Central memory CD8-positive, alpha-beta T cell (primary cell): ENCODE results near the gene L3MBTL4.
"Not testable (repeated sequence)": the region's sequence is repeated elsewhere in the genome, so short reads cannot be mapped to it uniquely, and the experiment has no call there.

Experiments
- ATAC-seq: fragments of 150-1000 bp; cut with Tn5 transposase; replicated peaks from 2 replicates; pipeline ENCODE4 v1.10.0; 2022; ENCODE audit warnings: mild to moderate bottlenecking, moderate FRiP score, moderate number of reproducible peaks; ENCODE audit not compliant: poor library complexity, severe bottlenecking; ENCODE audit errors: extremely low read depth
- DNase-seq, 2 donors: peaks; one replicate each; pipeline ENCODE4 v3.0.0; 2021; ENCODE audit warnings: low spot score in 2 of 2
- H3K27ac Mint-ChIP-seq: one replicate; pipeline ENCODE4 v1.8.0; 2022; ENCODE audit warnings: low read depth, mild to moderate bottlenecking, moderate library complexity, mixed read lengths
- H3K27me3 Mint-ChIP-seq: one replicate; pipeline ENCODE4 v1.8.0; 2022; ENCODE audit warnings: mixed read lengths
- H3K36me3 Mint-ChIP-seq: one replicate; pipeline ENCODE4 v1.8.0; 2022; ENCODE audit warnings: mild to moderate bottlenecking, moderate library complexity, mixed read lengths; ENCODE audit not compliant: insufficient read depth
- H3K4me1 Mint-ChIP-seq: one replicate; pipeline ENCODE4 v1.8.0; 2022; ENCODE audit warnings: mixed read lengths
- H3K4me3 Mint-ChIP-seq: one replicate; pipeline ENCODE4 v1.8.0; 2022; ENCODE audit warnings: mild to moderate bottlenecking, moderate library complexity, mixed read lengths
- H3K9me3 Mint-ChIP-seq: one replicate; pipeline ENCODE4 v1.8.0; 2022; ENCODE audit warnings: mixed read lengths

Gene L3MBTL4

DNA sequence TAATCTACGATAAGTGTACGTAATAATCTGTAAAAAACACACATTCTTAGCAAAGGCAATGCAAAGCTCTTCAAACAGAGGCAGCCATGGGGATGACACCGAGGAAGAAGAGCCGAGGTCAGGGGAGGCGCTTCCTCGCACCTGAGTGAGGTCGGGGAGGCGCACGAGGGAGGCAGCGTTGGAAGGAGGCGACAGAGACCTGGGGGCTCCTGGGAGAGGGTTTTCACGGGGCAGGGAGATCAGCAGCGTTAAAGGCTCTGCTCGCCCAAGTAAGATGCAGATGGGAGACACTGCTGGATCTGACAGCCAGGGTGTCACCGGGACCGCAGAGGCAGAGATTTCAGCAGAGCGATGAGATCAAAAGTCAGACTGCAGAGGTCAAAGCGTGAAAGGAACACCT, 143.1 kb downstream of the L3MBTL4 start:
- Mint-ChIP-seq H3K27me3 (no peaks in the 10 kb centered on the region), H3K4me1 (peaks cover 6% of the 10 kb centered on the region)
- DNase-seq = no peak

DNA sequence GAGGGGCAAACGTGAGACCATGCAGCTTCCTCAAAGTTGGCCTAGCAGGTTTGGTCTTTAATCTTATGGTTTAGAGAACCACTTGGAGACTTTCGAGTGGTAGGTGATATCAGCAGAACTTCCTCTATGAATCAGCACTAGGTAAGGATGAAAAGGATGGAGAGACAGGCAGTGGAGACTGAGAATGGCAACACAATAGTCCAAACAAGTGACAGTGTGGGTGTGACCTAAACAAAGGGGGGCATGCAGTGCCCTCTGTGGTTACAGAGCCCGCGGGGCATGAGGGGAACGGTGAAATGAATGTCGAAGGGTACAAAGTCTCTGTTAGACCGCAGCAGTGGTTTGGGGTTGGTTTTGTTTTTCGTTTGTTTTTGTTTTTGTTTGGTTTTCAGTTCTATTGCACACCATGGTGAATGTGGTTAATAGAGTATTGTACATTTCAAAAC, 143.9 kb downstream of the L3MBTL4 start:
- peaks cover 34% of the 10 kb centered on the region for H3K9me3 Mint-ChIP-seq
- H3K4me1 Mint-ChIP-seq = peaks cover 6% of the 10 kb centered on the region
- peak overlapping the region; percentile 44 for H3K27ac Mint-ChIP-seq
- no peak overlapping the region for H3K4me3 Mint-ChIP-seq
- H3K27me3 Mint-ChIP-seq = no peaks in the 10 kb centered on the region
- ATAC-seq = peak; percentile 40
- no peaks in the 10 kb centered on the region for H3K36me3 Mint-ChIP-seq
- DNase-seq = no peak

More for the DNA sequence above, 143.1 kb downstream of the L3MBTL4 start:
- no peaks in the 10 kb centered on the region for H3K36me3 Mint-ChIP-seq
- H3K4me3 Mint-ChIP-seq = peak overlapping the region; percentile 22
- peak overlapping the region; percentile 44 for H3K27ac Mint-ChIP-seq
- ATAC-seq = no peak
- H3K9me3 Mint-ChIP-seq = peaks cover 34% of the 10 kb centered on the region

DNA sequence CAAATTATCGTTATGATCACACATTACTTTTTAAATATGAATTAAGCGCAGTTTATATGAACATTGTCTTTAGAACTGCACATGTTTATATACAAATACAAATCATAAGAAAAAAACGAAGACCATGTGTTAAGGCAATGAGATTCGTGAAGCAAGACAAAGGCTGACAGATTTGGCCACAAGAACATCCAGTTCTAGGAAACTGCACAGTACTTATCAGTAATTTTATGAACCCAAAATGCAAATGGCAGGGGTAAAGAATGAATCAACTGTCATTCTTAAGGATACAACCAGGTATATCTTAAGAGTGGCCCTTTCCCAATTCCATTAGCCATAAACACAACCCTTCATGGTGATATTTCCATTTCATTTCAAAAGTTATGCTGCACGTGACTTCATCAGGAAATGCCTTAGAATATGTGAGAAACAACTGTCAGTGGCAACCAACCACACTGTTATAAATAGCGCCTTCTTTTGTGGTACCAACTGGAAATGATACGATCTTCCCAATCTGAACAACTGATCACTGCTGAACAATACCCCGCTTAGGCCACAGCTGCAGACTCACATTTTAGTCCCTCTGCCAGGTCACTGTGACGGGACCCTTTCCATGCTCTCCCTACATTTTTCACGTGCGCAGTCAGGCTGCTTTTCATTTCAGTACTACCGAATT, 144.9 kb downstream of the L3MBTL4 start:
- peak overlapping the region; percentile 6 for H3K4me3 Mint-ChIP-seq
- H3K27ac Mint-ChIP-seq = no peak overlapping the region
- DNase-seq (no peak), ATAC-seq (peak; percentile 60)
- peaks cover 29% of the 10 kb centered on the region for H3K9me3 Mint-ChIP-seq
- H3K36me3 Mint-ChIP-seq = no peaks in the 10 kb centered on the region
- peaks cover 6% of the 10 kb centered on the region for H3K4me1 Mint-ChIP-seq
- H3K27me3 Mint-ChIP-seq = no peaks in the 10 kb centered on the region

DNA sequence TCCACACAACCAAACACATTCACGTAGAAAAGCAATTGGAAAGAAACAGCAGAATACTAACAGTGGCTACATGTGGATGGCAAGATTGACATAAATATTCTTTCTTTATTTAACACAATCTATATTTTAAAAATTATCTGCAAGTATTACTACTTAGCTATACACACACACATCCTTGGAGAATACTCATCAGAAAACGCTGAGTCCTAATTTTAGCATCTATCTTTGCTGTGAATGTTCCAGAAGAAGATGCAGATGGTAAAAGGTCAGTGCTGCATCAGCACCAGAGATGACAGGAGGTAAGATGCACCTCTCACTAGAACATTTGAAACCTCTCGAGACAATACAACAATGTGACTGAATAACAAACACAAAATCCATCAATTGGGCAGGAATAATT, 148.5 kb downstream of the L3MBTL4 start:
- Mint-ChIP-seq H3K27ac (no peak overlapping the region), H3K4me3 (no peak overlapping the region), H3K9me3 (peaks cover 17% of the 10 kb centered on the region), H3K36me3 (no peaks in the 10 kb centered on the region), H3K27me3 (no peaks in the 10 kb centered on the region), H3K4me1 (peaks cover 6% of the 10 kb centered on the region)
- no peak for ATAC-seq
- no peak for DNase-seq

DNA sequence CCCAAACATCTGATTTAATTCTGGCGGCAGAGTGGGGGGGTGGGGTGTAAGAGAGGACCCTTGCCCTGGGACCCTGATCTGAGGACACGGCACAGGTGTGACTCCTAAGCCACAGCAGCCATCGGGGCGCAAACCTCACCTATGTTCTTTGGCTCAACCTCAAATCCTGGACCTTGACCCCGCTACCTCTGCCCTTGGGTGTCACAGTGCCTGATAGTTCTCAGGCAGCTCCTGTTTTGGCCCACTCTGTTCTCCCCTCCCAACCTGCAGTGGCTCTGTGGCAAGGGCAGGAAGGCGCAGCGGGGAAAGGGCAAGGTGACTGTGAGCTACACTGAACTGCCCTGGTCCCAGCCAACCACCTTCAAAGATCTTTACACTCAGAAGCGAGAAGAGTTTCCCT, 152.8 kb downstream of the L3MBTL4 start:
- H3K4me1 Mint-ChIP-seq = no peaks in the 10 kb centered on the region
- H3K36me3 Mint-ChIP-seq = no peaks in the 10 kb centered on the region
- peaks cover 30% of the 10 kb centered on the region for H3K9me3 Mint-ChIP-seq
- no peak for DNase-seq
- no peak overlapping the region for H3K27ac Mint-ChIP-seq
- H3K27me3 Mint-ChIP-seq = no peaks in the 10 kb centered on the region
- ATAC-seq = no peak
- no peak overlapping the region for H3K4me3 Mint-ChIP-seq

DNA sequence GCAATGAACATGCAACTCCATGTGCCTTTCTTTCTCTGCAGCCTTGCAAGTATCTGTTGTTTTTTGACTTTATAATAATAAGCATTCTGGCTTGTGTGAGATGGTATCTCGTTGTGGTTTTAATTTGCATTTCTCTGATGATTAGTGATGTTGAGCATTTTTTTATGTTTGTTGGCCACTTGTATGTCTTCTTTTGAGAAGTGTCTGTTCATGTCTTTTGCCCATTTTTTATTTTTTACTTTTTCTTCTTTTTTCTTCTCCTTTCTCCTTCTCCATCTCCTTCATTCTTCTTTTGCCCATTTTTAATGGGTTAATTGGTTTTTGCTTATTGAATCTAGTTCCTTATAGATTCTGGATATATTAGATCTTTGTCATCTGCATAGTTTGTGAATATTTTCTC, 155.4 kb downstream of the L3MBTL4 start:
- not testable (repeated sequence) for H3K27me3 Mint-ChIP-seq, ATAC-seq, H3K36me3 Mint-ChIP-seq, H3K27ac Mint-ChIP-seq, H3K4me3 Mint-ChIP-seq, H3K4me1 Mint-ChIP-seq, DNase-seq
- H3K9me3 Mint-ChIP-seq = peaks cover 38% of the 10 kb centered on the region

DNA sequence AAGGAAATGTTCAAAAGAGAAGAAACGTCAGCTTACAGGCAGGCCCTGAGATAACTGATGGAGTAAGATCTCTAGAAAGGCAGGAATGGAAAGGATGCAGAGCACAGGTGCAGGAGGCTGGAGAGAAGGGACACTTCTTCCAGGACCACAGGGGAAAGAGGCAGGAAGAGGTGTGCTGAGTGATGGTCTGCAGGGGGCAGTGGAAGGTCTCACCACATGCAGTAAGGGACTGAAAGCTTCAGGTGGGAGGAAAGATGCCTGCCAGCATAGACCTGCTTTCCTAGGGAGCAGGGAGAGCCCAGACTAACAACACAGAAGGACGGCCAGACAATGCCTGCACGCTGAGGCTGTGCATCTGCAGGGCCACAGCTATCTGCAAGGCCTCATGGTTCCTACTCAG, 156.8 kb downstream of the L3MBTL4 start:
- Mint-ChIP-seq H3K36me3 (no peaks in the 10 kb centered on the region), H3K9me3 (peaks cover 38% of the 10 kb centered on the region), H3K27me3 (no peaks in the 10 kb centered on the region)

DNA sequence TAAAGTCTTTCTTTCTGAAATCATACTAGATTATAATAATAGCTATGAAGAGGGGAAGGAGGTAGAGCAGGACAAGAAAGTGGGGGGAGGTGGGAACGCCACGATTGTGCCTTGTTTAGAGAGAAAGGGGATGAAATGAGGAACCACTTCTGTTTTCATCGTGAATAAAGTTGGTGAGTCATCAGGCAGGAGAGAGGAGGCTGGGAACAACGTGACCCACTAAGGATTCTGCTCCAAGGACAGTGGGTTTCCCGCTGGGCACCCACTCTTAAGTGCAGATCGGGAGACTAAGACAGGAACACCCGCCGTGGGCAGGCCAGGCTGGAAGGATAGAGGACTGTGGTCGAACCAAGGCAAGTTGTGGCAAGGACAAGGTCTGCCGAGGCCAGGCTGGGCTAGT, 158.2 kb downstream of the L3MBTL4 start:
- DNase-seq (no peak), ATAC-seq (no peak)
- Mint-ChIP-seq H3K27me3 (no peaks in the 10 kb centered on the region), H3K27ac (no peak overlapping the region), H3K4me1 (no peaks in the 10 kb centered on the region), H3K4me3 (no peak overlapping the region), H3K9me3 (peaks cover 32% of the 10 kb centered on the region), H3K36me3 (no peaks in the 10 kb centered on the region)

More for the DNA sequence above, 156.8 kb downstream of the L3MBTL4 start:
- Mint-ChIP-seq H3K27ac (no peak overlapping the region), H3K4me3 (no peak overlapping the region), H3K4me1 (no peaks in the 10 kb centered on the region)
- ATAC-seq (no peak), DNase-seq (no peak)

DNA sequence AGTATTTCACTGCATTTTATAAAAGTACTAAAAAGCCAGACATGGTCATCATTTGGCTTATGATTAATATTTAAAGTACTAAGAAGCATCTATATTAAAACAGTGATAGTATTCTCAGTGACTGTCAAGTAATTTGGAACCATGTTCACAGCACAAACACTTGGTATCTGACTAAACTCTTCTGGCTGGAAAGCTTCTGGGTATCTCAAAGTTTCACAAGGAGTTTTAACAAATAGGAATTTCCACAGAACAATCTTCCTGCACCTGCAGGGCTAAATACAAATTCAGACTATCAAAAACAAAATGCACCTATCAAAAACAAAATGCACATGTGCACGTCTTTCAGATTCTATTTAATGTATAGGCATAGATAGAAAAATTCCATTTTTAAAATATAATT, 158.8 kb downstream of the L3MBTL4 start:
- H3K9me3 Mint-ChIP-seq = peaks cover 32% of the 10 kb centered on the region
- no peak overlapping the region for H3K4me3 Mint-ChIP-seq
- H3K36me3 Mint-ChIP-seq = no peaks in the 10 kb centered on the region
- ATAC-seq (no peak), DNase-seq (no peak)
- H3K27ac Mint-ChIP-seq = no peak overlapping the region
- no peaks in the 10 kb centered on the region for H3K27me3 Mint-ChIP-seq
- no peaks in the 10 kb centered on the region for H3K4me1 Mint-ChIP-seq

DNA sequence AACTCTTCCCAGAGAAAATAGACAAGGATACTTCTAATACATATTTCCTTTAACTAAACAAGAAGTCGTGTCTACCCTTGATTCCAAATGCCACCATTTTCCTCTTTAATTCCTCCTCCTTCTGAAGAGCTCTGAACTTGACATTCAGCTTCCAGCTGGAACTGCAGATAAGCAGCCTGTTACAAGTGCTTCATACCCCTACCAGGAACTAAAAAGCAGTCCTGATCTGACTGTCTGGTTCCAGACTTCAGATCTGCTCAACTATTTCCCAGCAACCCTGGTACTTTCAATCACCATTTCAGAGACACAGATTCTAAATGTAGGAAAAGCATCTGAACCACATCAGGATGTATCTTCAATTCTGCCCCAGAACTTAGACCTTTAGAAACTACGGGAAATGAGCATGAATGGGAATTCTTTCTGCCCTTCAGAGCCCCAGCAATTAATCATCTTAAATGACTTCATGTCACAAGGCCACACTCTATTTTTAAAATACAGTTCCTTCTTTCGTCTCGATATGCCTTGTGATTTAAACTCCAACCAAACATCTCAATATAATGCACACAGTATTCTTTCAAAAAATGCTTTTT, 159.5 kb downstream of the L3MBTL4 start:
- ATAC-seq = no peak
- no peak for DNase-seq
- H3K27me3 Mint-ChIP-seq = no peaks in the 10 kb centered on the region
- no peaks in the 10 kb centered on the region for H3K36me3 Mint-ChIP-seq
- no peaks in the 10 kb centered on the region for H3K4me1 Mint-ChIP-seq
- no peak overlapping the region for H3K27ac Mint-ChIP-seq
- H3K9me3 Mint-ChIP-seq = peaks cover 32% of the 10 kb centered on the region
- no peak overlapping the region for H3K4me3 Mint-ChIP-seq

DNA sequence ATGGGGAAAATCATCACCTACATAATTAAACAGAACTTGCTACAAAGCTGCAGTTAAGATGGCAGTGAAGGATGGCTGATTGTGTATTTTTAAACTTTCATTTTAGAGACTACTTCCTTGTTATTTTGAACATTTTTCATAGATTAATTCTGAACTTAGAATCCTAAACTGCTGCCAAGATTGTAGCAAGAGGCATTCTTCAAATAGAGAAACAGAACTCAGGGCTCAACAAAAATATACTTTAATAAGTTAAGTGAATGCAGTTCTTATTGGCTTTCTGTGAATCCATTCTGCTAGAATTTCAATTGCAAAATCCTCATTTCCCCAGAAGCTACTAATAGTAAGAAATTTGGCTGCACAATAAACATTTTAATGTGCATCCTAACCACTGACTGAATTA, 160.3 kb downstream of the L3MBTL4 start:
- H3K9me3 Mint-ChIP-seq = peaks cover 30% of the 10 kb centered on the region
- H3K36me3 Mint-ChIP-seq = no peaks in the 10 kb centered on the region
- no peak overlapping the region for H3K27ac Mint-ChIP-seq

DNA sequence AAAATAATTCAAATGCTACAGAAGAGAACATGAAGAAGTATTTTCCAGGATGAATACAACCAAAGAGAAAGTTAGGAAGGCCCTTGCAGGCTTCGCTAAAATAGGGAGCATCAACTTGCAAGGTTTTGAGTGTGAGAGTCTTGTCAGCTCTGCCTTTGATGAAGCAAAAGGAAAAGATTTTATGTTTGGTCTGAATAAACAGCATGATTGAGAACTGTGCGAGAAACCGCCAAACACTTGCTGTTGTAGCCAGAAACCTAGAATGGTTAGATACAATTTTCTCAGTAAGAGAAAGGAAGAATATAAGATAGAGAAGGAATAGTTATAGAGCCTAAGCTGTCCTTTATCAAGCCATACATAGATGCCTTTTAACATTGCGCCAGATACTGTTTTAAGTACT, 163.6 kb downstream of the L3MBTL4 start:
- ATAC-seq = no peak
- Mint-ChIP-seq H3K27me3 (no peaks in the 10 kb centered on the region), H3K27ac (no peak overlapping the region)

More for the DNA sequence above, 160.3 kb downstream of the L3MBTL4 start:
- ATAC-seq = no peak
- Mint-ChIP-seq H3K4me3 (no peak overlapping the region), H3K4me1 (no peaks in the 10 kb centered on the region), H3K27me3 (no peaks in the 10 kb centered on the region)
- DNase-seq = no peak

DNA sequence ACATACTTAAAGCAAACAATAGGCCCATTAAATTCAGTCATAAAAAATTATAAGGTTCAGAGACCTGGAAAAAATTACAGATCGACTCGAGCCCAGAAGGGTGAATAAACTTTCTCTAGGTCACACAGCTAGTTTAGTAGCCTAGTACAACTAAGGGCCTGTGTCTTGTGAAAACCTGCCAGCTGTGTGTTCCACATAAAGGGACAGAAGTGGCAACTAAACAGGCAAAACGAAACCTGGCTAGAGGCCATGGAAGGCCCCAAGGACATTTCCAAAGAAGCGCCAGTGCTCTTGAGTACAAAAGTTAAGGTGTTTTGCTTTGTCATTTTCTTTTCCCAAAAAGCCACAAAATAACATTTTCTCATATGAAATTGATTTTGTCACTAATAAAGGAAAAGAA, 164.9 kb downstream of the L3MBTL4 start:
- no peaks in the 10 kb centered on the region for H3K27me3 Mint-ChIP-seq
- no peak overlapping the region for H3K4me3 Mint-ChIP-seq
- H3K9me3 Mint-ChIP-seq = peaks cover 4% of the 10 kb centered on the region
- ATAC-seq = no peak
- H3K27ac Mint-ChIP-seq = no peak overlapping the region
- H3K36me3 Mint-ChIP-seq = no peaks in the 10 kb centered on the region
- H3K4me1 Mint-ChIP-seq = no peaks in the 10 kb centered on the region
- no peak for DNase-seq

More for the DNA sequence above, 163.6 kb downstream of the L3MBTL4 start:
- Mint-ChIP-seq H3K36me3 (no peaks in the 10 kb centered on the region), H3K4me1 (no peaks in the 10 kb centered on the region), H3K4me3 (no peak overlapping the region), H3K9me3 (peaks cover 4% of the 10 kb centered on the region)
- no peak for DNase-seq
